HEK293T (cell line): ENCODE measurements around the gene PTMA.

Experiments
- ARNT ChIP-seq: fragments of 450-650 bp; IDR thresholded peaks from 2 replicates; pipeline ENCODE4 v1.6.1; 2017; ENCODE audit warnings: mild to moderate bottlenecking
- BHLHE40 ChIP-seq: fragments of 450-650 bp; IDR thresholded peaks from 2 replicates; pipeline ENCODE4 v1.6.1; 2016; ENCODE audit warnings: mild to moderate bottlenecking, moderate library complexity, borderline replicate concordance
- CTBP1 ChIP-seq: fragments of 450-650 bp; IDR thresholded peaks from 2 replicates; pipeline ENCODE4 v1.6.1; 2016; ENCODE audit warnings: borderline replicate concordance
- ELF4 ChIP-seq: fragments of 450-650 bp; IDR thresholded peaks from 2 replicates; pipeline ENCODE4 v1.6.1; 2017; ENCODE audit warnings: antibody characterized with exemption
- FOXA1 ChIP-seq: fragments of 450-650 bp; IDR thresholded peaks from 2 replicates; pipeline ENCODE4 v1.6.1; 2016; ENCODE audit warnings: mild to moderate bottlenecking
- FOXM1 ChIP-seq: fragments of 450-650 bp; IDR thresholded peaks from 2 replicates; pipeline ENCODE4 v1.6.1; 2017; ENCODE audit warnings: mild to moderate bottlenecking, borderline replicate concordance
- LEF1 ChIP-seq: fragments of 450-650 bp; IDR thresholded peaks from 2 replicates; pipeline ENCODE4 v1.6.1; 2017; ENCODE audit warnings: mild to moderate bottlenecking, borderline replicate concordance
- NFRKB ChIP-seq: fragments of 450-650 bp; IDR thresholded peaks from 2 replicates; pipeline ENCODE4 v1.6.1; 2016; ENCODE audit warnings: mild to moderate bottlenecking, moderate library complexity
- SP1 ChIP-seq: fragments of 450-650 bp; IDR thresholded peaks from 2 replicates; pipeline ENCODE4 v1.6.1; 2017
- TARDBP ChIP-seq: fragments of 450-650 bp; IDR thresholded peaks from 2 replicates; pipeline ENCODE4 v1.6.1; 2016
- ZNF384 ChIP-seq: fragments of 450-650 bp; IDR thresholded peaks from 2 replicates; pipeline ENCODE4 v1.6.1; 2016

- TF ChIP-seq ZNF384 (no peak), BHLHE40 (no peak), NFRKB (no peak), ARNT (no peak), SP1 (no peak), CTBP1 (no peak), TARDBP (no peak), ELF4 (no peak), FOXA1 (no peak), FOXM1 (no peak), LEF1 (no peak)
These were observed 39.3 kb upstream of the PTMA start for GRCh38 chr2:231668981-231669380.
